PC-3 (cell line): ENCODE results near the gene ADAMTSL1. TPM values are rescaled to one million over a fixed set of nuclear protein-coding genes. Genes with fewer than 3 reads are reported as not detected.

Experiments used
- ATAC-seq: fragments of 200-7000 bp; cut with Tn5 transposase; 2 replicates; pipeline ENCODE4 v1.9.1; 2020; ENCODE audit warnings: mild to moderate bottlenecking, moderate library complexity
- BruUV-seq: library from RNA; stranded (reverse); fragments of 400-500 nt; replicated peaks from 2 replicates; lab custom pipeline; 2021; lab: Mats Ljungman, UMichigan
- CTCF ChIA-PET: fragments of 300-600 bp; sonication (Branson Sonifier 250); formaldehyde crosslinking; loops from one replicate; lab custom pipeline; 2022; ENCODE audit warnings: antibody characterized with exemption; lab: Charles Lee
- POLR2A ChIA-PET: fragments of 300-600 bp; sonication (Branson Sonifier 250); formaldehyde crosslinking; loops from one replicate; lab custom pipeline; 2022; ENCODE audit warnings: antibody characterized with exemption; ENCODE audit not compliant: unreplicated experiment; lab: Charles Lee
- DNase-seq: peaks from one replicate; pipeline ENCODE4 v3.0.0-alpha.2; 2015
- H2AFZ ChIP-seq: fragments of 300-600 bp; sonication (generic); 2 replicates; pipeline ENCODE4 v1.6.0; 2016; ENCODE audit warnings: antibody characterized with exemption, low read length
- H3F3A ChIP-seq: fragments of 300-600 bp; sonication (generic); one replicate; pipeline ENCODE4 v1.6.0; 2017; ENCODE audit warnings: antibody characterized with exemption, low read length, control low read depth, mild to moderate bottlenecking; ENCODE audit not compliant: unreplicated experiment
- H3K27ac ChIP-seq: fragments of 300-600 bp; sonication (generic); 2 replicates; pipeline ENCODE4 v1.5.1; 2016; ENCODE audit warnings: mild to moderate bottlenecking, low read length
- H3K27me3 ChIP-seq: fragments of 300-600 bp; sonication (generic); 2 replicates; pipeline ENCODE4 v1.6.1; 2016; ENCODE audit warnings: low read length, mixed read lengths
- H3K36me3 ChIP-seq: fragments of 300-600 bp; sonication (generic); 2 replicates; pipeline ENCODE4 v1.6.1; 2016; ENCODE audit warnings: low read depth, mixed run types, low read length, mixed read lengths
- H3K4me1 ChIP-seq: fragments of 300-600 bp; sonication (generic); 2 replicates; pipeline ENCODE4 v1.5.1; 2016; ENCODE audit warnings: low read length; ENCODE audit not compliant: insufficient read depth
- H3K4me2 ChIP-seq: fragments of 300-600 bp; sonication (generic); 2 replicates; pipeline ENCODE4 v1.6.0; 2016; ENCODE audit warnings: low read length
- H3K4me3 ChIP-seq: fragments of 300-600 bp; sonication (generic); 2 replicates; pipeline ENCODE4 v1.5.1; 2016; ENCODE audit warnings: mild to moderate bottlenecking, low read length, mixed read lengths
- H3K79me2 ChIP-seq: fragments of 300-600 bp; sonication (generic); 2 replicates; pipeline ENCODE4 v1.6.1; 2017; ENCODE audit warnings: low read length, mixed read lengths
- H3K9ac ChIP-seq: fragments of 300-600 bp; sonication (generic); 2 replicates; pipeline ENCODE4 v1.6.0; 2016; ENCODE audit warnings: mild to moderate bottlenecking, low read length
- H3K9me2 ChIP-seq: fragments of 300-600 bp; sonication (generic); replicated peaks from 2 replicates; pipeline ENCODE4 v1.6.1; 2016; ENCODE audit warnings: mixed run types, low read length, mixed read lengths
- H3K9me3 ChIP-seq: fragments of 300-600 bp; sonication (generic); 2 replicates; pipeline ENCODE4 v1.6.1; 2016; ENCODE audit warnings: low read length, mixed read lengths
- H4K20me1 ChIP-seq: fragments of 300-600 bp; sonication (generic); 2 replicates; pipeline ENCODE4 v1.6.1; 2016; ENCODE audit warnings: low read length, mixed read lengths
- CTCF ChIP-seq: fragments of 300-600 bp; sonication (generic); conservative IDR thresholded peaks from 2 replicates; pipeline ENCODE4 v1.5.1; 2017; ENCODE audit warnings: antibody characterized with exemption, low read depth, mild to moderate bottlenecking, low read length
- EZH2 ChIP-seq: fragments of 300-600 bp; sonication (generic); IDR thresholded peaks from one replicate; pipeline ENCODE4 v1.6.1; 2017; ENCODE audit warnings: antibody characterized with exemption, mild to moderate bottlenecking, low read length; ENCODE audit not compliant: unreplicated experiment
- EZH2phosphoT487 ChIP-seq: fragments of 300-600 bp; sonication (generic); IDR thresholded peaks from 2 replicates; pipeline ENCODE4 v1.6.1; 2018; ENCODE audit warnings: mild to moderate bottlenecking, antibody characterized with exemption, low read length, borderline replicate concordance
- intact Hi-C: fragments of 100-400 bp; cut with micrococcal nuclease; formaldehyde crosslinking; loops from 2 replicates; pipeline ENCODE4 v1.9.0; 2023
- total RNA-seq: library from RNA; depleted of rRNA; stranded (reverse); fragments of >200 nt; gene quantifications from 2 replicates; pipeline ENCODE4 v1.2.3, GENCODE V29; 2014

ADAMTSL1 gene
- total RNA-seq, 1 experiment from 2014 or later = 0.26 TPM

DNA sequence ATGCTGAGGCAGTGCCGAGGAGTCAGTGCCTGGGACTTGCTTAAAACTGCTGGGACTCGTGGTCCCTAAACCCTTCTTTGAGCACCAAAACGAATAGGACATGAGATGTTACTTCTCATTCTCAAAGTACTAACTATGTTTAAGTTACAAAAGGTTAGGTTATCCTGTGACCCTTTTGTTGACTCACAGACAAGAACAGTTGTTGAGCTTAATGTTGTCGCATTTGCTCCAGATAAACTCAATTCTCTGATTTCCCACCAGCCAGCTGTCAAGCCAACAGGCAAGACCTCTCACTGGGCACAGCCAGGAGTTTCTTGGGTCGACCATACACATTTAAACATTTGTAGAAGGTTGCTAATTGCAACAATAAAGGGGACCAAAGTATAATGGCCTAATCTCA, 249.4 kb downstream of the ADAMTSL1 start:
- intact Hi-C loops = no loop called here
- Histone ChIP-seq H4K20me1 (no peaks in the 10 kb centered on the region), H3K4me2 (no peak overlapping the region), H3K9me2 (no peaks in the 10 kb centered on the region), H3K79me2 (no peaks in the 10 kb centered on the region), H3F3A (no peaks in the 10 kb centered on the region), H3K4me1 (no peaks in the 10 kb centered on the region), H3K27me3 (no peaks in the 10 kb centered on the region), H3K9me3 (no peaks in the 10 kb centered on the region), H2AFZ (no peak overlapping the region), H3K27ac (no peak overlapping the region), H3K36me3 (no peaks in the 10 kb centered on the region), H3K9ac (no peak overlapping the region), H3K4me3 (no peak overlapping the region)
- TF ChIP-seq EZH2 (no peak), EZH2phosphoT487 (no peak), CTCF (no peak)
- no peak for DNase-seq
- BruUV-seq = no TSS peak
- ChIA-PET POLR2A (no interaction called here), CTCF (no interaction called here)
- ATAC-seq = no peak

DNA sequence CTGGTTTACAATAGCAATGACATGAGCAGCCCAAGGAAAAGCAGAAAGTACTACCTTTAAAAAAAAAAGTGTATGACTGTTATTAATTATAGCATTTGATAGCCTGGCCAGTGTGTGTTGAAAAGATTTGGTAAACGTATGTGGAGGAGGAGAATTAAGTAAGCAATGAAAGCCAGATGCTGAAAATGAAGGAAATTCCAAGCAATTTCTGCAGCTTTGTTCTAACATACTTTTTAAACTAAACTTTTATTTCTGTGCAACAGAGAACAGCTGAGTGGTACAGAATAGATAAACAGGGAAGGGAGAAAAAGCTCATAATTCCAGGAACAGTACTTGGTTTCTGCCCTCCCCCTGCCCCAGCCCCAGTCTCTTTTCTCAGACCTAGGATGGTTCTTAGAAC, 252.6 kb downstream of the ADAMTSL1 start:
- H2AFZ ChIP-seq = no peak overlapping the region
- H4K20me1 ChIP-seq = no peaks in the 10 kb centered on the region
- ATAC-seq = no peak
- no peak for TF ChIP-seq CTCF
- TF ChIP-seq EZH2 = no peak
- no peak for TF ChIP-seq EZH2phosphoT487
- ChIA-PET CTCF (no interaction called here), POLR2A (interaction anchor here (0.7 kb wide), 2 partner anchors 58 to 262 kb away, joined by 4 to 6 read pairs; no protein-coding TSS in a partner anchor)
- no peaks in the 10 kb centered on the region for H3K4me1 ChIP-seq
- H3K27me3 ChIP-seq = no peaks in the 10 kb centered on the region
- H3K9me3 ChIP-seq = no peaks in the 10 kb centered on the region
- no peak overlapping the region for H3K9ac ChIP-seq
- no TSS peak for BruUV-seq
- no peak overlapping the region for H3K4me2 ChIP-seq
- no peak overlapping the region for H3K27ac ChIP-seq
- H3K9me2 ChIP-seq = no peaks in the 10 kb centered on the region
- no peaks in the 10 kb centered on the region for H3K79me2 ChIP-seq
- intact Hi-C loops = no loop called here
- H3K4me3 ChIP-seq = no peak overlapping the region
- H3K36me3 ChIP-seq = no peaks in the 10 kb centered on the region
- no peak for DNase-seq
- H3F3A ChIP-seq = no peaks in the 10 kb centered on the region

DNA sequence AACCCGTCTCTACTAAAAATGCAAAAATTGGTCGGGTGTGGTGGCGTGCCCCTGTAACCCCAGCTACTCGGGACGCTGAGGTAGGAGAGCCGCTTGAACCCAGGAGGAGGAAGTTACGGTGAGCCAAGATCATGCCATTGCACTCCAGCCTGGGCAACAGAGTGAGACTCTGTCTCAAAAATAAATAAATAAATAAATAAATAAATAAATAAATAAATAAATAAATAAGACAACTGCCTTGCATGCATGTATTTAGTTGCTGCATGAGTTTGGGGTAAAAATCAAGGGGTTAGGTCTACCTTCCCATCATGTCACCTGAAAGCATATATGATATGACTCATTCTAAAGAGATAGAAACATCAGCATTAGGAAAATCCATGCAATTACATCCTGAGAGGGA, 254.0 kb downstream of the ADAMTSL1 start:
- ATAC-seq = no peak
- Histone ChIP-seq H3K9me2 (no peaks in the 10 kb centered on the region), H3K4me2 (no peak overlapping the region), H4K20me1 (no peaks in the 10 kb centered on the region), H3K9ac (no peak overlapping the region), H3K4me1 (no peaks in the 10 kb centered on the region), H2AFZ (no peak overlapping the region), H3K36me3 (no peaks in the 10 kb centered on the region), H3K4me3 (no peak overlapping the region), H3K27ac (no peak overlapping the region), H3K79me2 (no peaks in the 10 kb centered on the region), H3F3A (no peaks in the 10 kb centered on the region), H3K27me3 (no peaks in the 10 kb centered on the region), H3K9me3 (no peaks in the 10 kb centered on the region)
- POLR2A ChIA-PET = no interaction called here
- CTCF ChIA-PET = no interaction called here
- TF ChIP-seq CTCF (no peak), EZH2phosphoT487 (no peak), EZH2 (no peak)
- no peak for DNase-seq
- BruUV-seq = no TSS peak
- intact Hi-C loops = no loop called here
